ENCODE results near the gene CCL18.

DNA sequence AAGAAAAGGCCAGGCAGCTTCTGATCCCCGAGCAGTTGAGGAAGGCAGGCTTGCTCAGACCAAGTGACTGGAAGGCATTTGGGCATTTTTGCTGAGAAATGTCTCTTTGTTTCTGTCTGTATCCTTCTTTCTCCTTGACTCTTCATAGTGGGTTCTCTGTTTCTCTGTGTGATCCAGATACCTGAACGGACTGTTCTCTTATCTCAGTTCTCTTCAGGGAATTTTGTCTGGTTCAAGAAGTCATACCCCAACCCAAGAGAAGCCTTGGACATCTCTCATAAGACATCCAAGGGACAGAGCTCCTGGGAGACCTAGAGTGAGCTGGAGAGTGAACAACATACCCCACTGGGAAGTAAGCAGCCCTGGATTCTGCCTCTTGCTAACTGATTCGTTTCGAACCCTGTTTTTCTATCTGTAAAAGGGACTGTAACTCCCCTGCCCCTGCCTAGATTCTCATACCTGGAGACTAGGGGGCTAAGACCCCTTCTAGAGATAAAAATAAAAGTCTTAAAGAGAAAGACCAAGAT lies 25.3 kb downstream of the CCL18 start:
- TF ChIP-seq, protein P1, sequence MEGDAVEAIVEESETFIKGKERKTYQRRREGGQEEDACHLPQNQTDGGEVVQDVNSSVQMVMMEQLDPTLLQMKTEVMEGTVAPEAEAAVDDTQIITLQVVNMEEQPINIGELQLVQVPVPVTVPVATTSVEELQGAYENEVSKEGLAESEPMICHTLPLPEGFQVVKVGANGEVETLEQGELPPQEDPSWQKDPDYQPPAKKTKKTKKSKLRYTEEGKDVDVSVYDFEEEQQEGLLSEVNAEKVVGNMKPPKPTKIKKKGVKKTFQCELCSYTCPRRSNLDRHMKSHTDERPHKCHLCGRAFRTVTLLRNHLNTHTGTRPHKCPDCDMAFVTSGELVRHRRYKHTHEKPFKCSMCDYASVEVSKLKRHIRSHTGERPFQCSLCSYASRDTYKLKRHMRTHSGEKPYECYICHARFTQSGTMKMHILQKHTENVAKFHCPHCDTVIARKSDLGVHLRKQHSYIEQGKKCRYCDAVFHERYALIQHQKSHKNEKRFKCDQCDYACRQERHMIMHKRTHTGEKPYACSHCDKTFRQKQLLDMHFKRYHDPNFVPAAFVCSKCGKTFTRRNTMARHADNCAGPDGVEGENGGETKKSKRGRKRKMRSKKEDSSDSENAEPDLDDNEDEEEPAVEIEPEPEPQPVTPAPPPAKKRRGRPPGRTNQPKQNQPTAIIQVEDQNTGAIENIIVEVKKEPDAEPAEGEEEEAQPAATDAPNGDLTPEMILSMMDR (IDR thresholded peaks at IDR 0.05; ENCODE audit: insufficient read depth, low read length, poor library complexity, severe bottlenecking): no peak
- TF ChIP-seq EZH2phosphoT487 (conservative IDR thresholded peaks at IDR 0.05; ENCODE audit: low read length): no peak
